Thyroid gland (tissue), 4 donors: ENCODE results near the gene TESPA1. TPM values are rescaled to one million over a fixed set of nuclear protein-coding genes. Genes with fewer than 3 reads are reported as not detected.

Source experiments
- DNase-seq, 2 donors: peaks; one replicate each; pipeline ENCODE4 v3.0.0-alpha.2; 2019
- H3K27ac ChIP-seq, 3 donors: fragments of 200-600 bp; sonication (generic); 1 replicate in 2 of 3; 2 replicates in 1 of 3; pipeline ENCODE4 v1.5.1; 2016 to 2019; ENCODE audit warnings: mild to moderate bottlenecking in 1 of 3, moderate library complexity in 1 of 3
- H3K27me3 ChIP-seq: fragments of 200-600 bp; sonication (generic); one replicate; pipeline ENCODE4 v1.5.1; 2019
- H3K36me3 ChIP-seq, 2 donors: fragments of 200-600 bp; sonication (generic); one replicate each; pipeline ENCODE4 v1.5.1; 2016 to 2019
- H3K4me1 ChIP-seq, 2 donors: fragments of 200-600 bp; sonication (generic); one replicate each; pipeline ENCODE4 v1.5.1; 2017 to 2019
- H3K4me3 ChIP-seq, 3 donors: fragments of 200-600 bp; sonication (generic); replicated peaks in 1 of 3; 1 replicate in 2 of 3; 2 replicates in 1 of 3; pipeline ENCODE4 v1.5.1; 2016; ENCODE audit warnings: mild to moderate bottlenecking in 1 of 3
- H3K9me3 ChIP-seq: fragments of 200-600 bp; sonication (generic); one replicate; pipeline ENCODE4 v1.5.1; 2017
- CTCF ChIP-seq, 6 experiments: fragments of 200-600 bp in 3 of 6; fragments of 450-650 bp in 3 of 6; sonication (generic) in 3 of 6; IDR thresholded peaks; one replicate each; pipeline ENCODE4 v1.5.1; 2016 to 2019; ENCODE audit warnings: antibody characterized with exemption in 6 of 6, mild to moderate bottlenecking in 2 of 6, inconsistent platforms in 1 of 6, moderate library complexity in 1 of 6
- POLR2A ChIP-seq, 2 donors: fragments of 450-650 bp; IDR thresholded peaks; one replicate each; pipeline ENCODE4 v1.6.1; 2017; ENCODE audit warnings: antibody characterized with exemption in 2 of 2, mild to moderate bottlenecking in 2 of 2, moderate library complexity in 1 of 2
- WGBS, 2 donors: methylation state at CpG; one replicate each; pipeline ENCODE4 v1.1.5; 2017; 5-methylcytosine and 5-hydroxymethylcytosine counted together
- intact Hi-C: fragments of 100-400 bp; cut with DNase I; formaldehyde crosslinking; loops from one replicate; pipeline ENCODE4 v1.15.1; 2023
- total RNA-seq, 4 donors: library from RNA; depleted of rRNA; stranded (reverse); fragments of >200 nt; gene quantifications; one replicate each; pipeline ENCODE4 v1.2.3, GENCODE V29; 2016

TESPA1 gene
- total RNA-seq, 4 donors from 2014 or later, result 0.83 to 2.5 (median 2.0) TPM; not detected in 1

- no peaks in the 10 kb centered on the region for H3K36me3 ChIP-seq
- WGBS, 2 donors, result 67 to 70% methylated on average over 4 of the region's 4 CpGs
- intact Hi-C loops, result no loop called here
- no peaks in the 10 kb centered on the region for H3K9me3 ChIP-seq
- TF ChIP-seq POLR2A (IDR thresholded peaks at IDR 0.05) (no peak), CTCF (IDR thresholded peaks at IDR 0.05) (no peak)
- no peak for DNase-seq
- no peak overlapping the region for H3K4me3 ChIP-seq
- H3K27ac ChIP-seq, result no peak overlapping the region
- no peaks in the 10 kb centered on the region for H3K27me3 ChIP-seq
- H3K4me1 ChIP-seq, result no peaks in the 10 kb centered on the region
Measured at GRCh38 chr12:54997929-54998522, 13.5 kb upstream of the TESPA1 start.

GRCh38 chr12:54996205-54996604 is 11.6 kb upstream of the TESPA1 start:
- intact Hi-C loops, result no loop called here
- H3K4me1 ChIP-seq, result no peaks in the 10 kb centered on the region
- no peak overlapping the region for H3K27ac ChIP-seq
- H3K4me3 ChIP-seq, result no peak overlapping the region
- H3K9me3 ChIP-seq, result no peaks in the 10 kb centered on the region
- no peak for TF ChIP-seq POLR2A (IDR thresholded peaks at IDR 0.05)
- TF ChIP-seq CTCF (IDR thresholded peaks at IDR 0.05), result no peak
- 63 to 65% methylated on average over 4 to 5 of the region's 5 CpGs for WGBS, 2 donors
- no peaks in the 10 kb centered on the region for H3K36me3 ChIP-seq
- no peaks in the 10 kb centered on the region for H3K27me3 ChIP-seq
- DNase-seq, result no peak

- Histone ChIP-seq H3K4me1 (peaks cover 8 to 13% of the 10 kb centered on the region in 2 donors), H3K4me3 (no peak overlapping the region), H3K36me3 (no peaks in the 10 kb centered on the region), H3K27me3 (no peaks in the 10 kb centered on the region), H3K9me3 (no peaks in the 10 kb centered on the region), H3K27ac (no peak overlapping the region)
- WGBS, 2 donors, result 24 to 27% methylated on average over 12 of the region's 12 CpGs
- TF ChIP-seq POLR2A (IDR thresholded peaks at IDR 0.05) (no peak), CTCF (IDR thresholded peaks at IDR 0.05) (peak; percentile 60 to 90 (median 84))
- peak; percentile 32 to 37 for DNase-seq
- intact Hi-C loops, result loop anchor here (5.0 kb wide), 1 partner anchor 79 kb away; no protein-coding TSS in a partner anchor
Measured at GRCh38 chr12:54993181-54993835, 8.7 kb upstream of the TESPA1 start.

GRCh38 chr12:54991991-54992375 is 7.4 kb upstream of the TESPA1 start:
- intact Hi-C loops, result loop anchor here (5.0 kb wide), 1 partner anchor 80 kb away; no protein-coding TSS in a partner anchor
- Histone ChIP-seq H3K9me3 (no peaks in the 10 kb centered on the region), H3K4me1 (peaks cover 8 to 15% of the 10 kb centered on the region in 2 donors), H3K36me3 (no peaks in the 10 kb centered on the region), H3K27me3 (no peaks in the 10 kb centered on the region), H3K27ac (no peak overlapping the region), H3K4me3 (no peak overlapping the region)
- WGBS, 2 donors, result 85 to 89% methylated on average over 5 of the region's 5 CpGs
- DNase-seq, result no peak
- no peak for TF ChIP-seq POLR2A (IDR thresholded peaks at IDR 0.05)
- no peak for TF ChIP-seq CTCF (IDR thresholded peaks at IDR 0.05)
